HepG2 (cell line): ENCODE data around the gene DUSP16. TPM values are rescaled to one million over a fixed set of nuclear protein-coding genes. Genes with fewer than 3 reads are reported as not detected.
A peak's percentile ranks its signal among the peaks of the same experiment; 100 is the strongest.

Experiments used
- ATAC-seq: fragments of 200-7000 bp; cut with Tn5 transposase; 3 replicates; pipeline ENCODE4 v1.9.1; 2020; ENCODE audit warnings: mild to moderate bottlenecking, moderate library complexity
- BruUV-seq: library from RNA; stranded (reverse); fragments of 400-500 nt; replicated peaks from 2 replicates; lab custom pipeline; 2021; lab: Mats Ljungman, UMichigan
- CTCF ChIA-PET: fragments of 300-600 bp; formaldehyde crosslinking; extraction: SDS; loops from one replicate; lab custom pipeline; 2021; ENCODE audit warnings: low total read pairs, inconsistent platforms, low intra/inter-chr PET ratio; lab: Yijun Ruan, JAX
- POLR2A ChIA-PET: fragments of 350-600 bp; sonication (Branson Sonifier 250); formaldehyde crosslinking; loops from one replicate; lab custom pipeline; 2020; ENCODE audit warnings: antibody characterized with exemption, inconsistent platforms; lab: Yijun Ruan, JAX
- DNase-seq: peaks from one replicate; pipeline ENCODE4 v3.0.0-alpha.2; 2015; ENCODE audit warnings: low spot score
- FAIRE-seq: peaks from 3 replicates; lab custom pipeline; 2011; peaks lifted over from hg19 to GRCh38; lab: Jason Lieb, UNC
- H2AFZ ChIP-seq: one replicate; pipeline ENCODE4 v1.6.1; 2011; ENCODE audit warnings: low read length, inconsistent platforms
- H3K27ac ChIP-seq: fragments of 300-600 bp; 3 replicates; pipeline ENCODE4 v1.8.0; 2011; ENCODE audit warnings: mixed run types, mild to moderate bottlenecking, mixed read lengths, low read length, inconsistent platforms; ENCODE audit not compliant: insufficient read depth; ENCODE audit errors: extremely low read length
- H3K27me3 ChIP-seq, 2 experiments: fragments of 200-600 bp in 1 of 2; 2 replicates in 1 of 2; 3 replicates in 1 of 2; pipeline versions ENCODE4 v1.6.0 to v1.8.0; 2011; ENCODE audit warnings: low read length in 2 of 2, mild to moderate bottlenecking in 2 of 2, moderate library complexity in 2 of 2, inconsistent platforms in 1 of 2; ENCODE audit not compliant: insufficient read depth in 2 of 2, control insufficient read depth in 1 of 2
- H3K36me3 ChIP-seq, 2 experiments: fragments of 200-600 bp in 1 of 2; replicated peaks in 1 of 2; 2 replicates in 1 of 2; 3 replicates in 1 of 2; pipeline versions ENCODE4 v1.5.1 to v1.8.0; 2011; ENCODE audit warnings: low read length in 2 of 2, inconsistent platforms in 1 of 2; ENCODE audit not compliant: insufficient read depth in 2 of 2, control insufficient read depth in 1 of 2
- H3K4me1 ChIP-seq: 2 replicates; pipeline ENCODE4 v1.5.1; 2012; ENCODE audit warnings: low read length, inconsistent platforms; ENCODE audit not compliant: insufficient read depth
- H3K4me2 ChIP-seq: 2 replicates; pipeline ENCODE4 v1.6.0; 2011; ENCODE audit warnings: low read depth, low read length, inconsistent platforms
- H3K4me3 ChIP-seq, 3 experiments: fragments of 200-600 bp in 1 of 3; sonication (generic), shearing (Covaris generic) in 1 of 3; replicated peaks in 1 of 3; 2 replicates each; pipeline ENCODE4 v1.5.1; 2011 to 2016; ENCODE audit warnings: low read length in 3 of 3, inconsistent platforms in 2 of 3, low read depth in 2 of 3, mild to moderate bottlenecking in 2 of 3, control low read depth in 1 of 3, mixed read lengths in 1 of 3; ENCODE audit not compliant: insufficient read depth in 1 of 3
- H3K79me2 ChIP-seq: one replicate; pipeline ENCODE4 v1.6.1; 2011; ENCODE audit warnings: low read length, inconsistent platforms; ENCODE audit not compliant: insufficient read depth
- H3K9ac ChIP-seq: 2 replicates; pipeline ENCODE4 v1.6.0; 2011; ENCODE audit warnings: mild to moderate bottlenecking, low read depth, low read length, inconsistent platforms; ENCODE audit not compliant: insufficient read depth
- H3K9me3 ChIP-seq: 2 replicates; pipeline ENCODE4 v1.5.1; 2012; ENCODE audit warnings: mild to moderate bottlenecking, low read length
- H4K20me1 ChIP-seq: 2 replicates; pipeline ENCODE4 v1.6.0; 2011; ENCODE audit warnings: inconsistent platforms, mild to moderate bottlenecking, low read length, moderate library complexity; ENCODE audit not compliant: insufficient read depth
- AKAP8 ChIP-seq: sonication (generic); formaldehyde crosslinking; IDR thresholded peaks from 2 replicates; pipeline ENCODE4 v1.5.1; 2020; ENCODE audit warnings: mild to moderate bottlenecking, missing genetic modification reagents
- ASH2L ChIP-seq: fragments of 300-600, 200-600 bp; sonication (generic); IDR thresholded peaks from 2 replicates; pipeline ENCODE4 v1.7.0; 2017; ENCODE audit warnings: low read depth, mild to moderate bottlenecking, moderate library complexity, mixed read lengths, low read length; ENCODE audit not compliant: insufficient read length
- BCLAF1 ChIP-seq: fragments of 450-650 bp; IDR thresholded peaks from 2 replicates; pipeline ENCODE4 v1.6.1; 2017; ENCODE audit warnings: mild to moderate bottlenecking
- EP300 ChIP-seq, 3 experiments: sonication (generic) in 1 of 3; formaldehyde crosslinking in 1 of 3; IDR thresholded peaks; 2 replicates each; pipeline versions ENCODE4 v1.5.1 to v1.6.1; 2011 to 2020; ENCODE audit warnings: low read depth in 2 of 3, low read length in 2 of 3, borderline replicate concordance in 1 of 3, improper control_type of control experiment in 1 of 3, mild to moderate bottlenecking in 1 of 3, missing genetic modification reagents in 1 of 3, moderate library complexity in 1 of 3
- FOXK2 ChIP-seq: fragments of 450-650 bp; IDR thresholded peaks from 2 replicates; pipeline ENCODE4 v1.6.1; 2016
- MXD3 ChIP-seq: IDR thresholded peaks from 2 replicates; pipeline ENCODE4 v1.6.1; 2016; ENCODE audit warnings: mild to moderate bottlenecking, missing biosample characterization, missing genetic modification reagents
- PLSCR1 ChIP-seq: sonication (generic); formaldehyde crosslinking; IDR thresholded peaks from 2 replicates; pipeline ENCODE4 v1.5.0; 2020; ENCODE audit warnings: missing genetic modification reagents, mild to moderate bottlenecking, borderline replicate concordance
- SNAPC5 ChIP-seq: sonication (generic); formaldehyde crosslinking; IDR thresholded peaks from 2 replicates; pipeline ENCODE4 v1.8.1; 2023; ENCODE audit warnings: mild to moderate bottlenecking, missing genetic modification reagents, borderline replicate concordance
- TOPORS ChIP-seq: sonication (generic); formaldehyde crosslinking; IDR thresholded peaks from 2 replicates; pipeline ENCODE4 v1.8.0; 2023; ENCODE audit warnings: mild to moderate bottlenecking, missing genetic modification reagents
- XRCC5 ChIP-seq: fragments of 200-400 bp; formaldehyde crosslinking; optimal IDR thresholded peaks from 2 replicates; pipeline ENCODE3; 2017; ENCODE audit warnings: mild to moderate bottlenecking, low read length
- ZBTB44 ChIP-seq: sonication (generic); formaldehyde crosslinking; IDR thresholded peaks from 2 replicates; pipeline ENCODE4 v1.4.0; 2020; ENCODE audit warnings: missing genetic modification reagents
- ZNF44 ChIP-seq: sonication (generic); formaldehyde crosslinking; IDR thresholded peaks from 2 replicates; pipeline ENCODE4 v1.5.1; 2020; ENCODE audit warnings: mild to moderate bottlenecking, missing genetic modification reagents
- ZSCAN12 ChIP-seq: sonication (generic); formaldehyde crosslinking; IDR thresholded peaks from 2 replicates; pipeline ENCODE4 v1.9.0; 2021; ENCODE audit warnings: mild to moderate bottlenecking, missing genetic modification reagents
- WGBS: methylation state at CpG from one replicate; pipeline ENCODE4 v1.1.6; 2017; ENCODE audit warnings: low lambda C conversion rate; 5-methylcytosine and 5-hydroxymethylcytosine counted together
- in situ Hi-C: cut with HindIII; loops from 2 replicates; pipeline ENCODE4 v1.10.0; 2017; ENCODE audit warnings: low pct_unique_long_range_greater_than_20kb; ENCODE audit not compliant: extremely low pct_ligation_motif_present
- intact Hi-C: fragments of 100-400 bp; cut with micrococcal nuclease; formaldehyde crosslinking; loops from one replicate; pipeline ENCODE4 v1.10.0; 2022; ENCODE audit not compliant: unreplicated experiment
- polyA plus RNA-seq, 8 experiments: library from polyadenylated mRNA; depleted of rRNA in 3 of 8; stranded (reverse) in 7 of 8; unstranded in 1 of 8; fragments of >200 nt; fragmentation: Illumina TruSeq in 4 of 8; extraction: Trizol in 4 of 8; gene quantifications; 2 replicates each; pipeline versions ENCODE4 v1.2.1 to v1.2.3, GENCODE V29; 2011 to 2016; ENCODE audit warnings: low read depth in 4 of 8, missing spikeins in 1 of 8, mixed read lengths in 1 of 8; ENCODE audit not compliant: insufficient read depth in 1 of 8
- total RNA-seq, 5 experiments: library from RNA; depleted of rRNA; stranded (reverse); fragments of >200 nt; fragmentation: Illumina TruSeq; extraction: Trizol; gene quantifications; 2 replicates each; pipeline ENCODE4 v1.2.3, GENCODE V29; 2016; ENCODE audit warnings: low read depth in 1 of 5

Gene DUSP16
- total and polyA plus RNA-seq, 2 of the 13 experiments (the other 11 are each of a cell fraction or from before 2014, with no cell fraction given) = 45.7 to 46.6 TPM

- CTCF ChIA-PET = no interaction called here
- BruUV-seq = no TSS peak
- 95% methylated on average over 2 of the region's 2 CpGs for WGBS
These were observed 18.7 kb downstream of the DUSP16 start for GRCh38 chr12:12543959-12544358.

More at GRCh38 chr12:12543959-12544358, 18.7 kb downstream of the DUSP16 start:
- peaks cover 81% of the 10 kb centered on the region for H3K79me2 ChIP-seq
- H3K4me3 ChIP-seq = no peak overlapping the region
- TF ChIP-seq XRCC5 = no peak
- TF ChIP-seq BCLAF1 = no peak
- TF ChIP-seq ZBTB44 (CRISPR knock-in tag) = no peak
- TF ChIP-seq PLSCR1 (CRISPR knock-in tag) = no peak
- no peak for TF ChIP-seq TOPORS
- no peak for TF ChIP-seq ZNF44 (CRISPR knock-in tag)
- TF ChIP-seq MXD3 (CRISPR knock-in tag) = no peak
- TF ChIP-seq SNAPC5 = no peak
- TF ChIP-seq ASH2L = no peak
- no peak for TF ChIP-seq AKAP8 (CRISPR knock-in tag)
- TF ChIP-seq FOXK2 = no peak
- no peak for TF ChIP-seq ZSCAN12
- no peak for TF ChIP-seq EP300 (IDR thresholded peaks at IDR 0.05; ENCODE audit: low read depth in 2 of 2, low read length in 2 of 2)
- TF ChIP-seq EP300 (CRISPR knock-in tag; IDR thresholded peaks at IDR 0.05; ENCODE audit: borderline replicate concordance) = no peak
- H4K20me1 ChIP-seq = no peaks in the 10 kb centered on the region; the same call in 1 of the 2 replicates
- POLR2A ChIA-PET = no interaction called here
- intact Hi-C loops = no loop called here
- H3K9me3 ChIP-seq = no peaks in the 10 kb centered on the region
- H3K27me3 ChIP-seq = no peaks in the 10 kb centered on the region
- H3K27ac ChIP-seq = peak overlapping the region; percentile 31
- in situ Hi-C loops = no loop called here
- H2AFZ ChIP-seq = no peak overlapping the region
- peaks cover 64% of the 10 kb centered on the region for H3K4me1 ChIP-seq
- FAIRE-seq = no peak
- no peak for ATAC-seq
- DNase-seq = no peak
- peaks cover 0 to 10% of the 10 kb centered on the region in 2 experiments; a peak in 4 of 5 replicates for H3K36me3 ChIP-seq
- H3K9ac ChIP-seq = no peak overlapping the region
- H3K4me2 ChIP-seq = no peak overlapping the region
